Measurements from ENCODE around the gene MRTFA. TPM values are rescaled to one million over a fixed set of nuclear protein-coding genes. Genes with fewer than 3 reads are reported as not detected.

Gene MRTFA
- polyA plus RNA-seq, 2 of the 4 experiments (the other 2 are of a cell fraction): 6.8 to 48.3 TPM

GRCh38 chr22:40423882-40424640 lies 212.5 kb downstream of the MRTFA start:
- CTCF ChIA-PET: interaction anchor here (0.9 to 2.7 kb wide), 4 partner anchors 9 to 223 kb away, joined by 3 to 25 read pairs (median 4); no protein-coding TSS in a partner anchor
- POLR2A ChIA-PET: interaction anchor here (0.6 kb wide), 1 partner anchor 223 kb away, joined by 3 read pairs; no protein-coding TSS in a partner anchor
- whole genome bisulfite sequencing (ENCODE audit: missing lambda C conversion rate): 94% methylated on average over 12 of the region's 17 CpGs
- H3K4me1 ChIP-seq: no peaks in the 10 kb centered on the region
- H3K4me3 ChIP-seq: no peak overlapping the region
- TF ChIP-seq ELK1 (IDR thresholded peaks at IDR 0.05; ENCODE audit: low read depth, low read length) (no peak), KDM1A (IDR thresholded peaks at IDR 0.05; ENCODE audit: low read depth) (no peak), KDM5A (IDR thresholded peaks at IDR 0.05) (no peak), SMC3 (IDR thresholded peaks at IDR 0.05) (no peak), HMGXB4 (CRISPR knock-in tag; IDR thresholded peaks at IDR 0.05; ENCODE audit: borderline replicate concordance) (no peak), JUNB (IDR thresholded peaks at IDR 0.05) (no peak), CTCF (IDR thresholded peaks at IDR 0.05) (no peak), ZC3H11A (IDR thresholded peaks at IDR 0.05) (no peak), CBX2 (IDR thresholded peaks at IDR 0.05; ENCODE audit: borderline replicate concordance, low read depth) (no peak), NFE2L2 (conservative IDR thresholded peaks at IDR 0.05; ENCODE audit: low read length) (no peak), TFCP2L1 (CRISPR knock-in tag; IDR thresholded peaks at IDR 0.05) (no peak), MYC (IDR thresholded peaks at IDR 0.05; ENCODE audit: borderline replicate concordance, low read length) (no peak)
- TF ChIP-seq, protein P1, sequence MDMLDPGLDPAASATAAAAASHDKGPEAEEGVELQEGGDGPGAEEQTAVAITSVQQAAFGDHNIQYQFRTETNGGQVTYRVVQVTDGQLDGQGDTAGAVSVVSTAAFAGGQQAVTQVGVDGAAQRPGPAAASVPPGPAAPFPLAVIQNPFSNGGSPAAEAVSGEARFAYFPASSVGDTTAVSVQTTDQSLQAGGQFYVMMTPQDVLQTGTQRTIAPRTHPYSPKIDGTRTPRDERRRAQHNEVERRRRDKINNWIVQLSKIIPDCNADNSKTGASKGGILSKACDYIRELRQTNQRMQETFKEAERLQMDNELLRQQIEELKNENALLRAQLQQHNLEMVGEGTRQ (IDR thresholded peaks at IDR 0.05): no peak
- TF ChIP-seq, protein P2, sequence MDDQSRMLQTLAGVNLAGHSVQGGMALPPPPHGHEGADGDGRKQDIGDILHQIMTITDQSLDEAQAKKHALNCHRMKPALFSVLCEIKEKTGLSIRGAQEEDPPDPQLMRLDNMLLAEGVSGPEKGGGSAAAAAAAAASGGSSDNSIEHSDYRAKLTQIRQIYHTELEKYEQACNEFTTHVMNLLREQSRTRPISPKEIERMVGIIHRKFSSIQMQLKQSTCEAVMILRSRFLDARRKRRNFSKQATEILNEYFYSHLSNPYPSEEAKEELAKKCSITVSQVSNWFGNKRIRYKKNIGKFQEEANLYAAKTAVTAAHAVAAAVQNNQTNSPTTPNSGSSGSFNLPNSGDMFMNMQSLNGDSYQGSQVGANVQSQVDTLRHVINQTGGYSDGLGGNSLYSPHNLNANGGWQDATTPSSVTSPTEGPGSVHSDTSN (IDR thresholded peaks at IDR 0.05): no peak
- H3K27ac ChIP-seq: no peak overlapping the region
- no peaks in the 10 kb centered on the region for H3K9me3 ChIP-seq
- FAIRE-seq (no peak), ATAC-seq (no peak), DNase-seq (ENCODE audit: low read depth in 1 of 2, low spot score in 1 of 2) (no peak)
- H3K4me2 ChIP-seq: no peak overlapping the region

- Histone ChIP-seq H3K9me3 (no peaks in the 10 kb centered on the region), H3K27ac (no peak overlapping the region), H3K4me2 (no peak overlapping the region), H3K4me3 (no peak overlapping the region), H3K4me1 (no peaks in the 10 kb centered on the region)
- FAIRE-seq (no peak), DNase-seq (ENCODE audit: low read depth in 1 of 2, low spot score in 1 of 2) (no peak), ATAC-seq (no peak)
- POLR2A ChIA-PET: no interaction called here
- CTCF ChIA-PET: interaction anchor here (1.4 kb wide), 1 partner anchor 8 kb away, joined by 3 read pairs; no protein-coding TSS in a partner anchor
- 83% methylated on average over 5 of the region's 5 CpGs for WGBS (ENCODE audit: missing lambda C conversion rate)
- TF ChIP-seq, protein P3, sequence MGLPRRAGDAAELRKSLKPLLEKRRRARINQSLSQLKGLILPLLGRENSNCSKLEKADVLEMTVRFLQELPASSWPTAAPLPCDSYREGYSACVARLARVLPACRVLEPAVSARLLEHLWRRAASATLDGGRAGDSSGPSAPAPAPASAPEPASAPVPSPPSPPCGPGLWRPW (IDR thresholded peaks at IDR 0.05): no peak
- TF ChIP-seq ESRRA (IDR thresholded peaks at IDR 0.05; ENCODE audit: borderline replicate concordance, low read length): no peak
- TF ChIP-seq CTCF (IDR thresholded peaks at IDR 0.05): no peak
- no peak for TF ChIP-seq EHMT2 (IDR thresholded peaks at IDR 0.05; ENCODE audit: low read depth)
- no peak for TF ChIP-seq JUNB (IDR thresholded peaks at IDR 0.05)
- TF ChIP-seq MAX (IDR thresholded peaks at IDR 0.05): no peak
- TF ChIP-seq CHD2 (IDR thresholded peaks at IDR 0.05; ENCODE audit: low read length, partially characterized antibody): no peak
- no peak for TF ChIP-seq MAZ (IDR thresholded peaks at IDR 0.05; ENCODE audit: borderline replicate concordance, low read depth, low read length)
- no peak for TF ChIP-seq POLR2AphosphoS2 (conservative IDR thresholded peaks at IDR 0.05; ENCODE audit: low read length)
- TF ChIP-seq HMGXB4 (CRISPR knock-in tag; IDR thresholded peaks at IDR 0.05; ENCODE audit: borderline replicate concordance): no peak
- TF ChIP-seq POLR2A (IDR thresholded peaks at IDR 0.05; ENCODE audit: low read length): no peak
- no peak for TF ChIP-seq ZSCAN20 (CRISPR knock-in tag; IDR thresholded peaks at IDR 0.05)
- TF ChIP-seq EP300 (IDR thresholded peaks at IDR 0.05): no peak
- no peak for TF ChIP-seq ZC3H11A (IDR thresholded peaks at IDR 0.05)
Observed at GRCh38 chr22:40423310-40423688, 213.2 kb downstream of the MRTFA start.

Measured in A549 (cell line).